HG02610 (cell line): ENCODE data around the gene MGP.
A peak's percentile ranks its signal among the peaks of the same experiment; 100 is the strongest.

Experiments
- ATAC-seq: cut with Tn5 transposase; IDR thresholded peaks from one replicate; pipeline ENCODE4 v1.9.1; 2021; ENCODE audit warnings: mild to moderate bottlenecking, moderate library complexity; ENCODE audit not compliant: unreplicated experiment

The MGP gene

GRCh38 chr12:14885718-14886221, at the start of gene MGP:
Gene MGP (minus strand): TSS chr12:14885854. CDS start chr12:14885791, 63 bp downstream.
- no peak for ATAC-seq

- ATAC-seq, result no peak
Observed at GRCh38 chr12:14935031-14935430, 49.4 kb upstream of the MGP start.

GRCh38 chr12:14934511-14934910, 48.9 kb upstream of the MGP start:
- ATAC-seq, result no peak

- ATAC-seq, result no peak
Observed at GRCh38 chr12:14931791-14932560, 46.3 kb upstream of the MGP start.

GRCh38 chr12:14931359-14931758, 45.7 kb upstream of the MGP start:
- no peak for ATAC-seq

- ATAC-seq, result no peak
Observed at GRCh38 chr12:14930299-14930698, 44.6 kb upstream of the MGP start.

- ATAC-seq, result no peak
Observed at GRCh38 chr12:14928931-14929330, 43.3 kb upstream of the MGP start.

- ATAC-seq, result no peak
Observed at GRCh38 chr12:14927267-14927666, 41.6 kb upstream of the MGP start.

- no peak for ATAC-seq
Observed at GRCh38 chr12:14924541-14924940, 38.9 kb upstream of the MGP start.

- no peak for ATAC-seq
Observed at GRCh38 chr12:14923944-14924343, 38.3 kb upstream of the MGP start.

GRCh38 chr12:14921218-14921617, 35.6 kb upstream of the MGP start:
- no peak for ATAC-seq

GRCh38 chr12:14920475-14921126, 34.9 kb upstream of the MGP start:
- ATAC-seq, result peak; percentile 54

GRCh38 chr12:14919455-14919854, 33.8 kb upstream of the MGP start:
- no peak for ATAC-seq

GRCh38 chr12:14915736-14916135, 30.1 kb upstream of the MGP start:
- no peak for ATAC-seq

- ATAC-seq, result no peak
Observed at GRCh38 chr12:14913381-14913781, 27.7 kb upstream of the MGP start.

- ATAC-seq, result no peak
Observed at GRCh38 chr12:14911131-14911530, 25.5 kb upstream of the MGP start.

- no peak for ATAC-seq
Observed at GRCh38 chr12:14910090-14910915, 24.6 kb upstream of the MGP start.

GRCh38 chr12:14907953-14908352, 22.3 kb upstream of the MGP start:
- no peak for ATAC-seq

- no peak for ATAC-seq
Observed at GRCh38 chr12:14906114-14906513, 20.5 kb upstream of the MGP start.

GRCh38 chr12:14905269-14906004, 19.8 kb upstream of the MGP start:
- no peak for ATAC-seq

- no peak for ATAC-seq
Observed at GRCh38 chr12:14904854-14905253, 19.2 kb upstream of the MGP start.
